ENCODE results near the gene SLCO2A1. TPM values are rescaled to one million over a fixed set of nuclear protein-coding genes. Genes with fewer than 3 reads are reported as not detected.

Gene SLCO2A1
- polyA plus RNA-seq, 1 donor (not counting 4 experiments of a cell fraction or from before 2014, with no cell fraction given), result 0.80 TPM

DNA sequence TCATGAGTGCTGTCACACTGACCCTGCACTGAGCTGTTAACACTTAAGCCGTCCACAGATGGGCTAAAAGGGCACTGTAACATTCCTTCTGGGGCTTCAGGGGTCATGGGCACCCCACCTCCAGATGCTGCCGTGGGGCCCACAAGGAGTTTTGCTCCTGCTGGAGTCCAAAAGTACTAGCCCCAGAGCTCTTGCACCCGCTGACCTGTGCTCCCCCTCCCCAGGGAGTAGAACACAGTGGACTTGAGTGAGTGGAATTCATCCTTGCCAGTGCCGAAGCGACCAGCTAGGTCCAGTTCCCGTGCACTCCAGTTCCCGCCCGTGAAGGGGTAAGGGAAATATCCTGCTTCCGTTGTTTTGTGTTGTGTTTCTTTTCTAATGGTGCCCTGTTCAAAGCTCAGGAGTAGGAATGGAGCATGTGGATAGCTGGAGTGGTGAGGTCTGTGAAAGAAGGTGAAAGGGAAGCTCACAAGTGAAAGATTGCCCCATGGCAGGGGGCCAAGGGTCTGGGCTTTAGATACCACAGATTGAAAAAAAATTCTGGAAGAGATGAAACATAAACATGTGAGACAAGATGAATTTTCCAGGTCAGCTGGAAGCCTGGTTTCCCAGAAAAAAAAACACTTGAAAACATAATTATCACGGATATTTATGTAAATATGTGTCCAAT is 36.6 kb downstream of the SLCO2A1 start:
- Histone ChIP-seq H3K4me3 (ENCODE audit: control insufficient read depth in 2 of 3, extremely low read depth in 1 of 3, insufficient read depth in 2 of 3, low read depth in 1 of 3, low read length in 3 of 3) (no peak overlapping the region), H2AFZ (ENCODE audit: control insufficient read depth, low read length) (no peak overlapping the region), H3K4me1 (ENCODE audit: control insufficient read depth, extremely low read depth, insufficient read depth, low read length) (peaks cover 14% of the 10 kb centered on the region), H3K27ac (ENCODE audit: control insufficient read depth, insufficient read depth, low read length) (no peak overlapping the region), H3K4me2 (ENCODE audit: control insufficient read depth, extremely low read depth, insufficient read depth, low read depth, low read length) (no peak overlapping the region), H3K79me2 (ENCODE audit: control insufficient read depth, insufficient read depth, low read length) (no peaks in the 10 kb centered on the region), H4K20me1 (ENCODE audit: control insufficient read depth, extremely low read depth, insufficient read depth, low read length) (no peaks in the 10 kb centered on the region), H3K27me3 (ENCODE audit: control insufficient read depth, extremely low read depth, insufficient read depth, low read length) (peaks cover 40% of the 10 kb centered on the region), H3K9me3 (ENCODE audit: control insufficient read depth, low read depth, low read length) (no peaks in the 10 kb centered on the region), H3K9ac (ENCODE audit: control insufficient read depth, extremely low read depth, insufficient read depth, low read length) (no peak overlapping the region), H3K36me3 (ENCODE audit: control insufficient read depth in 2 of 2, extremely low read depth in 1 of 2, insufficient read depth in 2 of 2, low read length in 2 of 2) (no peaks in the 10 kb centered on the region), H3K9me1 (ENCODE audit: control insufficient read depth, extremely low read depth, insufficient read depth, low read length) (no peaks in the 10 kb centered on the region)
- DNase-seq (ENCODE audit: low read depth, low spot score), result no peak
- dilution Hi-C loops (cut with MboI; ENCODE audit: extremely low pct_ligation_motif_present, low sequenced_read_pairs), result no loop called here
- TF ChIP-seq, protein P1, sequence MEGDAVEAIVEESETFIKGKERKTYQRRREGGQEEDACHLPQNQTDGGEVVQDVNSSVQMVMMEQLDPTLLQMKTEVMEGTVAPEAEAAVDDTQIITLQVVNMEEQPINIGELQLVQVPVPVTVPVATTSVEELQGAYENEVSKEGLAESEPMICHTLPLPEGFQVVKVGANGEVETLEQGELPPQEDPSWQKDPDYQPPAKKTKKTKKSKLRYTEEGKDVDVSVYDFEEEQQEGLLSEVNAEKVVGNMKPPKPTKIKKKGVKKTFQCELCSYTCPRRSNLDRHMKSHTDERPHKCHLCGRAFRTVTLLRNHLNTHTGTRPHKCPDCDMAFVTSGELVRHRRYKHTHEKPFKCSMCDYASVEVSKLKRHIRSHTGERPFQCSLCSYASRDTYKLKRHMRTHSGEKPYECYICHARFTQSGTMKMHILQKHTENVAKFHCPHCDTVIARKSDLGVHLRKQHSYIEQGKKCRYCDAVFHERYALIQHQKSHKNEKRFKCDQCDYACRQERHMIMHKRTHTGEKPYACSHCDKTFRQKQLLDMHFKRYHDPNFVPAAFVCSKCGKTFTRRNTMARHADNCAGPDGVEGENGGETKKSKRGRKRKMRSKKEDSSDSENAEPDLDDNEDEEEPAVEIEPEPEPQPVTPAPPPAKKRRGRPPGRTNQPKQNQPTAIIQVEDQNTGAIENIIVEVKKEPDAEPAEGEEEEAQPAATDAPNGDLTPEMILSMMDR (optimal IDR thresholded peaks at IDR 0.05 in 1 of 3, IDR thresholded peaks at IDR 0.05 in 1 of 3, conservative IDR thresholded peaks at IDR 0.05 in 1 of 3; ENCODE audit: extremely low read depth in 1 of 3, insufficient read depth in 2 of 3, low read length in 3 of 3), result no peak
- no peak for TF ChIP-seq EZH2 (IDR thresholded peaks at IDR 0.05; ENCODE audit: low read length)
- no peak for FAIRE-seq

DNA sequence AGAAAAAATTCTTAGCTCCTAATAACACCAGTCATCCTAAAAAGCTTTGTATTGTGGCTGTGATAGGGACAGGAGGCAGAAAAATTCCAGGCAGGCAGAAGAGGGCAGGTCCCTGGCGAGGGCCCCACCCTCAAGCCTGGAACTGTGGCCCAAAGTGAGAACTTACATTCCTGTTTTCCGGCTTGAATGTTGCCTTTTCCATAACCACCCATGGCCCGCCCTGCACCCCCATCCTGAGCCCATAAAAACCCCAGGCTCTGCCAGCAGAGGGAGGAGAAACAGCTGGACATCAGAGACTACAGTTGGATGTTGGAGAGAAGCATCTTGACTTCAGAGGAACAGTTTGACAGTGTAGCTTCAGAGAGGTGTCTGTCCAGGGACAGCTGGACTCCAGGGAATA is 37.3 kb downstream of the SLCO2A1 start:
- Histone ChIP-seq H3K79me2 (ENCODE audit: control insufficient read depth, insufficient read depth, low read length) (no peaks in the 10 kb centered on the region), H3K4me2 (ENCODE audit: control insufficient read depth, extremely low read depth, insufficient read depth, low read depth, low read length) (no peak overlapping the region), H2AFZ (ENCODE audit: control insufficient read depth, low read length) (no peak overlapping the region), H4K20me1 (ENCODE audit: control insufficient read depth, extremely low read depth, insufficient read depth, low read length) (no peaks in the 10 kb centered on the region), H3K9ac (ENCODE audit: control insufficient read depth, extremely low read depth, insufficient read depth, low read length) (no peak overlapping the region), H3K4me1 (ENCODE audit: control insufficient read depth, extremely low read depth, insufficient read depth, low read length) (peaks cover 14% of the 10 kb centered on the region), H3K36me3 (ENCODE audit: control insufficient read depth in 2 of 2, extremely low read depth in 1 of 2, insufficient read depth in 2 of 2, low read length in 2 of 2) (no peaks in the 10 kb centered on the region), H3K9me3 (ENCODE audit: control insufficient read depth, low read depth, low read length) (no peaks in the 10 kb centered on the region), H3K9me1 (ENCODE audit: control insufficient read depth, extremely low read depth, insufficient read depth, low read length) (no peaks in the 10 kb centered on the region), H3K4me3 (ENCODE audit: control insufficient read depth in 2 of 3, extremely low read depth in 1 of 3, insufficient read depth in 2 of 3, low read depth in 1 of 3, low read length in 3 of 3) (no peak overlapping the region), H3K27me3 (ENCODE audit: control insufficient read depth, extremely low read depth, insufficient read depth, low read length) (peaks cover 34% of the 10 kb centered on the region), H3K27ac (ENCODE audit: control insufficient read depth, insufficient read depth, low read length) (no peak overlapping the region)
- TF ChIP-seq EZH2 (IDR thresholded peaks at IDR 0.05; ENCODE audit: low read length), result no peak
- TF ChIP-seq, protein P1 (optimal IDR thresholded peaks at IDR 0.05 in 1 of 3, IDR thresholded peaks at IDR 0.05 in 1 of 3, conservative IDR thresholded peaks at IDR 0.05 in 1 of 3; ENCODE audit: extremely low read depth in 1 of 3, insufficient read depth in 2 of 3, low read length in 3 of 3), result no peak
- dilution Hi-C loops (cut with MboI; ENCODE audit: extremely low pct_ligation_motif_present, low sequenced_read_pairs), result no loop called here
- no peak for DNase-seq (ENCODE audit: low read depth, low spot score)
- no peak for FAIRE-seq

Measured in keratinocyte (primary cell).